H9 (cell line): ENCODE results near the gene CD46. TPM values are rescaled to one million over a fixed set of nuclear protein-coding genes. Genes with fewer than 3 reads are reported as not detected.

Experiments used
- DNase-seq: peaks from one replicate; pipeline ENCODE4 v3.0.0-alpha.2; 2017
- H2AFZ ChIP-seq: one replicate; pipeline ENCODE4 v1.6.1; 2013; ENCODE audit warnings: mild to moderate bottlenecking, low read length, control low read depth, moderate library complexity
- H2AK5ac ChIP-seq: 2 replicates; pipeline ENCODE4 v1.6.1; 2013; ENCODE audit warnings: low read length, control low read depth, mixed read lengths; ENCODE audit not compliant: insufficient read length
- H2BK120ac ChIP-seq: one replicate; pipeline ENCODE4 v1.6.1; 2013; ENCODE audit warnings: low read depth, mild to moderate bottlenecking, low read length, control low read depth, inconsistent platforms; ENCODE audit not compliant: poor library complexity, severe bottlenecking
- H2BK12ac ChIP-seq: 2 replicates; pipeline ENCODE4 v1.6.1; 2013; ENCODE audit warnings: low read length, control low read depth, mixed read lengths, low read depth; ENCODE audit not compliant: insufficient read length
- H2BK15ac ChIP-seq: 2 replicates; pipeline ENCODE4 v1.6.1; 2013; ENCODE audit warnings: low read depth, low read length, control low read depth
- H2BK20ac ChIP-seq: one replicate; pipeline ENCODE4 v1.6.1; 2013; ENCODE audit warnings: low read depth, mild to moderate bottlenecking, low read length, control low read depth, inconsistent platforms; ENCODE audit not compliant: poor library complexity, severe bottlenecking
- H2BK5ac ChIP-seq: 2 replicates; pipeline ENCODE4 v1.6.1; 2013; ENCODE audit warnings: low read length, control low read depth, mixed read lengths; ENCODE audit not compliant: insufficient read length
- H3K14ac ChIP-seq: 2 replicates; pipeline ENCODE4 v1.6.1; 2013; ENCODE audit warnings: low read length, control low read depth; ENCODE audit not compliant: insufficient read depth
- H3K18ac ChIP-seq: 2 replicates; pipeline ENCODE4 v1.6.1; 2013; ENCODE audit warnings: low read depth, mild to moderate bottlenecking, mixed read lengths, low read length, control low read depth; ENCODE audit not compliant: insufficient read length
- H3K23ac ChIP-seq: 2 replicates; pipeline ENCODE4 v1.6.1; 2013; ENCODE audit warnings: low read length, control low read depth, mixed read lengths, low read depth; ENCODE audit not compliant: insufficient read length
- H3K23me2 ChIP-seq: 2 replicates; pipeline ENCODE4 v1.6.1; 2013; ENCODE audit warnings: low read depth, mild to moderate bottlenecking, mixed read lengths, low read length, control low read depth; ENCODE audit not compliant: insufficient read length, poor library complexity, severe bottlenecking
- H3K27ac ChIP-seq: 2 replicates; pipeline ENCODE4 v1.5.1; 2013; ENCODE audit warnings: low read length, control low read depth, mixed read lengths, low read depth; ENCODE audit not compliant: insufficient read length
- H3K27me3 ChIP-seq: 2 replicates; pipeline ENCODE4 v1.6.1; 2013; ENCODE audit warnings: low read length, control low read depth, inconsistent platforms; ENCODE audit not compliant: insufficient read depth
- H3K4ac ChIP-seq: 2 replicates; pipeline ENCODE4 v1.6.1; 2013; ENCODE audit warnings: low read depth, mild to moderate bottlenecking, control low read depth, inconsistent platforms, low read length, moderate library complexity
- H3K4me1 ChIP-seq: 2 replicates; pipeline ENCODE4 v1.6.1; 2013; ENCODE audit warnings: low read length, control low read depth, inconsistent platforms; ENCODE audit not compliant: insufficient read depth
- H3K4me2 ChIP-seq: 2 replicates; pipeline ENCODE4 v1.6.1; 2013; ENCODE audit warnings: low read length, control low read depth, mixed read lengths; ENCODE audit not compliant: insufficient read length, insufficient read depth
- H3K56ac ChIP-seq: 2 replicates; pipeline ENCODE4 v1.6.1; 2013; ENCODE audit warnings: low read depth, mild to moderate bottlenecking, mixed read lengths, low read length, control low read depth; ENCODE audit not compliant: insufficient read length
- H3K79me1 ChIP-seq: 2 replicates; pipeline ENCODE4 v1.6.1; 2013; ENCODE audit warnings: low read depth, mild to moderate bottlenecking, moderate library complexity, low read length, control low read depth, inconsistent platforms; ENCODE audit not compliant: insufficient read depth, poor library complexity, severe bottlenecking
- H3K79me2 ChIP-seq: 2 replicates; pipeline ENCODE4 v1.6.1; 2013; ENCODE audit warnings: low read length, control low read depth, inconsistent platforms; ENCODE audit not compliant: insufficient read depth
- H3K9ac ChIP-seq: 2 replicates; pipeline ENCODE4 v1.6.1; 2013; ENCODE audit warnings: low read length, control low read depth, mixed read lengths; ENCODE audit not compliant: insufficient read length; ENCODE audit errors: extremely low read depth
- H3K9me3 ChIP-seq: one replicate; pipeline ENCODE4 v1.6.1; 2013; ENCODE audit warnings: low read depth, low read length, inconsistent platforms; ENCODE audit not compliant: control insufficient read depth
- H3T11ph ChIP-seq: one replicate; pipeline ENCODE4 v1.6.1; 2013; ENCODE audit warnings: mild to moderate bottlenecking, low read length, control low read depth, inconsistent platforms
- H4K20me1 ChIP-seq: one replicate; pipeline ENCODE4 v1.6.1; 2013; ENCODE audit not compliant: control insufficient read depth, insufficient read length, insufficient read depth
- H4K5ac ChIP-seq: 2 replicates; pipeline ENCODE4 v1.6.1; 2013; ENCODE audit warnings: low read depth, mild to moderate bottlenecking, mixed read lengths, low read length, control low read depth; ENCODE audit not compliant: insufficient read length
- H4K8ac ChIP-seq: replicated peaks from 2 replicates; pipeline ENCODE4 v1.6.1; 2013; ENCODE audit warnings: low read length, control low read depth, mixed read lengths, low read depth; ENCODE audit not compliant: insufficient read length
- H4K91ac ChIP-seq: 2 replicates; pipeline ENCODE4 v1.6.1; 2013; ENCODE audit warnings: low read depth, mild to moderate bottlenecking, moderate library complexity, mixed read lengths, low read length, control low read depth; ENCODE audit not compliant: insufficient read length
- H3K27ac Mint-ChIP-seq, 3 experiments: 2 replicates in 2 of 3; 3 replicates in 1 of 3; pipeline ENCODE4 v1.8.0; 2020 to 2021; ENCODE audit warnings: mixed read lengths in 3 of 3, mild to moderate bottlenecking in 1 of 3, moderate library complexity in 1 of 3
- H3K27me3 Mint-ChIP-seq: 2 replicates; pipeline ENCODE4 v1.8.0; 2021; ENCODE audit warnings: low read depth, mild to moderate bottlenecking, moderate library complexity, mixed read lengths
- H3K36me3 Mint-ChIP-seq, 3 experiments: 2 replicates in 2 of 3; 3 replicates in 1 of 3; pipeline ENCODE4 v1.8.0; 2020 to 2021; ENCODE audit warnings: low read depth in 3 of 3, mixed read lengths in 3 of 3; ENCODE audit not compliant: insufficient read depth in 1 of 3
- H3K4me1 Mint-ChIP-seq, 2 experiments: 2 replicates each; pipeline ENCODE4 v1.8.0; 2020; ENCODE audit warnings: mixed read lengths in 2 of 2
- H3K4me3 Mint-ChIP-seq, 2 experiments: 2 replicates in 1 of 2; 3 replicates in 1 of 2; pipeline ENCODE4 v1.8.0; 2020 to 2021; ENCODE audit warnings: mild to moderate bottlenecking in 2 of 2, mixed read lengths in 2 of 2, moderate library complexity in 1 of 2
- H3K9me3 Mint-ChIP-seq, 2 experiments: 2 replicates in 1 of 2; 3 replicates in 1 of 2; pipeline ENCODE4 v1.8.0; 2020; ENCODE audit warnings: mild to moderate bottlenecking in 2 of 2, mixed read lengths in 2 of 2, moderate library complexity in 1 of 2
- CTCF ChIP-seq: fragments of 200-600 bp; sonication (generic); conservative IDR thresholded peaks from 3 replicates; pipeline ENCODE4 v1.8.0; 2021; ENCODE audit warnings: antibody characterized with exemption, mild to moderate bottlenecking
- WGBS: extraction: QIAGEN DNeasy Blood & Tissue Kit; methylation state at CpG from one replicate; pipeline ENCODE4 v1.1.7; 2013; ENCODE audit warnings: missing lambda C conversion rate, low lambda C conversion rate, mixed read lengths; ENCODE audit not compliant: insufficient read length; ENCODE audit errors: extremely low coverage; 5-methylcytosine and 5-hydroxymethylcytosine counted together
- total RNA-seq: library from RNA; stranded (reverse); gene quantifications from 2 replicates; pipeline ENCODE4 v1.2.1, GENCODE V29; 2021

CD46 gene
- total RNA-seq, 1 experiment from 2014 or later: 89.2 TPM

DNA sequence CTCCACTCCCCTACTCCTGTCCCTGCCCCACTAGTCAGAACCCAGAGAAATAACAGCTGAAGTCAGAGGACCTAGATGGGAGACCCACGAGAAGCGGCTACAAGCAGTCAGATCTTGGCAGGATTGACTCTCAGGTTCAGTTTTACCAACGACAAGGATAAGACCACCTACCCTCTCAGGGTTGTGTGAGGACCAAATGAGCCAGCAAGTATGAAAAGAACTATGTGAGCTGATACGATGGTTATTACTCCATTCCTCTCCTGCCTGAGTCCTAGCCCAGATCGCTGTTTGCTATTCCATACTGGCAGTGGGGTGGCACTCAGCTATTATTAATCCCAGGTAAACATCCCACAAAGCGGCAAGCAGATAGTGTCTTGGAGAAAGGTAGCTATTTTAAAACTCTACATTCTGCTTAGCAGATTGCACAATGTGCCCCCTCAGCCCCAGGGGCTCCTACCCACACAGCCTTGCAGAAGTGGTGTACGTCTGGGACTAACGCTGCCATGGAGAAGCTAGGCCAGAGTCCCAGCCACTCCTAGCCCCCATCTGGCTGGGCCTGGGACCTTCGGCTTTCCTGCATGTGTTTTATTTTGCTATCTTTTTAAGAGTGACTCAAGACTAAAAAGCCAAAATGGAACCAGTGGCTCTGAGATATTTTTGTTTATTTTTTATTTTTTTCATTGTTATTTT, 58.9 kb downstream of the CD46 start:
- H2BK5ac ChIP-seq: no peak overlapping the region
- H3K4me3 Mint-ChIP-seq: no peak overlapping the region

More for the DNA sequence above, 58.9 kb downstream of the CD46 start:
- no peak for DNase-seq
- no peak for TF ChIP-seq CTCF
- WGBS: no CpG with 5 or more reads among the region's 9 CpGs
- no peaks in the 10 kb centered on the region for H3K27me3 Mint-ChIP-seq
- Histone ChIP-seq H3K79me2 (no peaks in the 10 kb centered on the region), H3K56ac (no peak overlapping the region), H2BK120ac (no peak overlapping the region), H2BK15ac (no peak overlapping the region), H2BK12ac (no peak overlapping the region), H3K4me1 (no peaks in the 10 kb centered on the region), H3K4me2 (no peak overlapping the region), H4K91ac (no peak overlapping the region), H3K27ac (no peak overlapping the region), H3K18ac (no peak overlapping the region), H3K9ac (no peak overlapping the region), H3K14ac (no peak overlapping the region), H3T11ph (no peak overlapping the region), H4K20me1 (no peaks in the 10 kb centered on the region), H3K23ac (no peak overlapping the region), H3K79me1 (no peaks in the 10 kb centered on the region), H4K8ac (no peak overlapping the region), H2AFZ (no peak overlapping the region), H4K5ac (no peak overlapping the region), H2AK5ac (no peak overlapping the region), H3K9me3 (no peaks in the 10 kb centered on the region), H3K4ac (no peak overlapping the region), H3K23me2 (no peaks in the 10 kb centered on the region), H3K27me3 (no peaks in the 10 kb centered on the region), H2BK20ac (no peak overlapping the region)
- H3K9me3 Mint-ChIP-seq: no peaks in the 10 kb centered on the region; a peak in 1 of 5 replicates
- peaks cover 0 to 4% (median 3%) of the 10 kb centered on the region in 3 experiments; a peak in 2 of 7 replicates for H3K36me3 Mint-ChIP-seq
- H3K4me1 Mint-ChIP-seq: peaks cover 9 to 17% of the 10 kb centered on the region in 2 experiments
- H3K27ac Mint-ChIP-seq: no peak overlapping the region; a peak in 1 of 7 replicates
